ENCODE data around the gene F10. TPM values are rescaled to one million over a fixed set of nuclear protein-coding genes. Genes with fewer than 3 reads are reported as not detected.

The F10 gene
- total and polyA plus RNA-seq, 2 donors (not counting 1 experiment from before 2014, with no cell fraction given) = not detected

GRCh38 chr13:113082198-113083021 is 40.2 kb upstream of the F10 start:
- Histone ChIP-seq H3K4me2 (replicated peaks; ENCODE audit: low read depth, low read length, poor library complexity, severe bottlenecking) (no peak overlapping the region), H3K9me3 (ENCODE audit: control extremely low read depth in 1 of 3, control insufficient read depth in 2 of 3, insufficient read depth in 1 of 3, low read length in 2 of 3) (peaks cover 0 to 28% (median 0%) of the 10 kb centered on the region in 3 donors), H3K27ac (ENCODE audit: low read length in 2 of 2) (no peak overlapping the region), H3K79me2 (ENCODE audit: control insufficient read depth, insufficient read depth, low read length) (no peaks in the 10 kb centered on the region), H4K20me1 (ENCODE audit: control insufficient read depth, insufficient read depth, low read length, poor library complexity, severe bottlenecking) (no peaks in the 10 kb centered on the region), H3K4me3 (ENCODE audit: control extremely low read depth in 1 of 5, extremely low read depth in 1 of 5, insufficient read depth in 1 of 5, low read depth in 2 of 5, low read length in 4 of 5) (no peak overlapping the region), H3K9ac (ENCODE audit: low read length) (no peak overlapping the region), H3K4me1 (ENCODE audit: control insufficient read depth in 2 of 2, insufficient read depth in 2 of 2, low read length in 2 of 2) (no peaks in the 10 kb centered on the region), H3K36me3 (replicated peaks in 1 of 2; ENCODE audit: control extremely low read depth in 1 of 2, control insufficient read depth in 1 of 2, extremely low read depth in 1 of 2, insufficient read depth in 2 of 2, low read length in 1 of 2) (no peaks in the 10 kb centered on the region), H2AFZ (ENCODE audit: insufficient read depth, low read depth, low read length, poor library complexity, severe bottlenecking) (no peak overlapping the region), H3K27me3 (replicated peaks in 1 of 4; ENCODE audit: control extremely low read depth in 1 of 4, control insufficient read depth in 3 of 4, insufficient read depth in 4 of 4, low read length in 3 of 4) (no peaks in the 10 kb centered on the region)
- 82% methylated on average over 16 of the region's 26 CpGs for WGBS (ENCODE audit: insufficient coverage)
- ChIA-PET CTCF (no interaction called here), POLR2A (no interaction called here)
- DNase-seq (no peak), ATAC-seq (ENCODE audit: low read depth) (no peak)
- intact Hi-C loops (cut with micrococcal nuclease) = no loop called here
- H3K27ac Mint-ChIP-seq = no peak overlapping the region
- H3K9me3 Mint-ChIP-seq (ENCODE audit: insufficient read depth) = no peaks in the 10 kb centered on the region
- no peak overlapping the region for H3K4me3 Mint-ChIP-seq
- H3K4me1 Mint-ChIP-seq = no peaks in the 10 kb centered on the region
- TF ChIP-seq CTCF (IDR thresholded peaks at IDR 0.05) = no peak
- TF ChIP-seq EZH2 (IDR thresholded peaks at IDR 0.05; ENCODE audit: borderline replicate concordance, insufficient read depth, low read depth, low read length, poor library complexity, severe bottlenecking) = no peak
- no peaks in the 10 kb centered on the region for H3K27me3 Mint-ChIP-seq

- ChIA-PET POLR2A (no interaction called here), CTCF (no interaction called here)
- H3K4me3 ChIP-seq (ENCODE audit: control extremely low read depth in 1 of 5, extremely low read depth in 1 of 5, insufficient read depth in 1 of 5, low read depth in 2 of 5, low read length in 4 of 5) = no peak overlapping the region
- Mint-ChIP-seq H3K27ac (no peak overlapping the region), H3K9me3 (ENCODE audit: insufficient read depth) (no peaks in the 10 kb centered on the region), H3K4me1 (no peaks in the 10 kb centered on the region), H3K4me3 (no peak overlapping the region), H3K27me3 (no peaks in the 10 kb centered on the region)
- H3K79me2 ChIP-seq (ENCODE audit: control insufficient read depth, insufficient read depth, low read length) = no peaks in the 10 kb centered on the region
- H3K4me2 ChIP-seq (replicated peaks; ENCODE audit: low read depth, low read length, poor library complexity, severe bottlenecking) = no peak overlapping the region
- DNase-seq = no peak
- no peaks in the 10 kb centered on the region for H4K20me1 ChIP-seq (ENCODE audit: control insufficient read depth, insufficient read depth, low read length, poor library complexity, severe bottlenecking)
- intact Hi-C loops (cut with micrococcal nuclease) = no loop called here
- H3K4me1 ChIP-seq (ENCODE audit: control insufficient read depth in 2 of 2, insufficient read depth in 2 of 2, low read length in 2 of 2) = no peaks in the 10 kb centered on the region
- no peak for TF ChIP-seq CTCF (IDR thresholded peaks at IDR 0.05)
- no peak for TF ChIP-seq EZH2 (IDR thresholded peaks at IDR 0.05; ENCODE audit: borderline replicate concordance, insufficient read depth, low read depth, low read length, poor library complexity, severe bottlenecking)
- H3K9ac ChIP-seq (ENCODE audit: low read length) = no peak overlapping the region
- WGBS (ENCODE audit: insufficient coverage) = 84% methylated on average over 10 of the region's 10 CpGs
- H2AFZ ChIP-seq (ENCODE audit: insufficient read depth, low read depth, low read length, poor library complexity, severe bottlenecking) = no peak overlapping the region
- peaks cover 0 to 28% (median 0%) of the 10 kb centered on the region in 3 donors for H3K9me3 ChIP-seq (ENCODE audit: control extremely low read depth in 1 of 3, control insufficient read depth in 2 of 3, insufficient read depth in 1 of 3, low read length in 2 of 3)
- no peak overlapping the region for H3K27ac ChIP-seq (ENCODE audit: low read length in 2 of 2)
- ATAC-seq (ENCODE audit: low read depth) = no peak
- no peaks in the 10 kb centered on the region for H3K36me3 ChIP-seq (replicated peaks in 1 of 2; ENCODE audit: control extremely low read depth in 1 of 2, control insufficient read depth in 1 of 2, extremely low read depth in 1 of 2, insufficient read depth in 2 of 2, low read length in 1 of 2)
- no peaks in the 10 kb centered on the region for H3K27me3 ChIP-seq (replicated peaks in 1 of 4; ENCODE audit: control extremely low read depth in 1 of 4, control insufficient read depth in 3 of 4, insufficient read depth in 4 of 4, low read length in 3 of 4)
Measured at GRCh38 chr13:113083022-113083373, 39.6 kb upstream of the F10 start.
